D721Med (cell line): ENCODE measurements around the gene ABCF3.

Experiments
- DNase-seq: peaks from one replicate; pipeline ENCODE4 v3.0.0; 2011; ENCODE audit warnings: low spot score; ENCODE audit not compliant: insufficient read length
- FAIRE-seq: peaks from 2 replicates; lab custom pipeline; 2011; peaks lifted over from hg19 to GRCh38; lab: Jason Lieb, UNC
- CTCF ChIP-seq: IDR thresholded peaks from 2 replicates; pipeline ENCODE4 v1.5.1; 2012; ENCODE audit warnings: mild to moderate bottlenecking, control low read depth; ENCODE audit not compliant: insufficient read depth; ENCODE audit errors: missing control alignments

The ABCF3 gene

GRCh38 chr3:184236033-184236410 lies 50.0 kb downstream of the ABCF3 start:
- DNase-seq (peak; percentile 5), FAIRE-seq (no peak)
- TF ChIP-seq CTCF: no peak

- no peak for FAIRE-seq
- DNase-seq: peak; percentile 10
- TF ChIP-seq CTCF: no peak
Observed at GRCh38 chr3:184236636-184237035, 50.6 kb downstream of the ABCF3 start.

GRCh38 chr3:184237211-184237610 lies 51.2 kb downstream of the ABCF3 start:
- no peak for FAIRE-seq
- no peak for TF ChIP-seq CTCF
- DNase-seq: peak; percentile 7

GRCh38 chr3:184237807-184238206 lies 51.8 kb downstream of the ABCF3 start:
- no peak for FAIRE-seq
- DNase-seq: peak; percentile 3
- no peak for TF ChIP-seq CTCF

- FAIRE-seq (no peak), DNase-seq (peak; percentile 14)
- TF ChIP-seq CTCF: no peak
Observed at GRCh38 chr3:184238246-184238818, 52.3 kb downstream of the ABCF3 start.

- TF ChIP-seq CTCF: no peak
- DNase-seq (no peak), FAIRE-seq (no peak)
Observed at GRCh38 chr3:184239221-184239620, 53.2 kb downstream of the ABCF3 start.

GRCh38 chr3:184239708-184240107 lies 53.7 kb downstream of the ABCF3 start:
- FAIRE-seq (no peak), DNase-seq (peak; percentile 10)
- TF ChIP-seq CTCF: no peak
